Heart right ventricle (tissue), 16 donors: ENCODE data around the gene BLOC1S2. TPM values are rescaled to one million over a fixed set of nuclear protein-coding genes. Genes with fewer than 3 reads are reported as not detected.

Experiments
- ATAC-seq, 8 donors: fragments of 200-7000 bp; cut with Tn5 transposase; one replicate each; pipeline ENCODE4 v1.9.1; 2020; ENCODE audit warnings: mild to moderate bottlenecking in 8 of 8, moderate library complexity in 8 of 8, moderate number of reproducible peaks in 1 of 8
- DNase-seq, 2 donors: peaks; one replicate each; pipeline ENCODE4 v3.0.0-alpha.2; 2020
- H3K27ac ChIP-seq, 10 donors: fragments of 200-600 bp; sonication (generic) in 2 of 10; one replicate each; pipeline versions ENCODE4 v1.5.0 to v1.8.0; 2020 to 2022; ENCODE audit warnings: mild to moderate bottlenecking in 3 of 10
- H3K27me3 ChIP-seq, 7 donors: fragments of 200-600 bp; one replicate each; pipeline ENCODE4 v1.8.0; 2021 to 2022; ENCODE audit warnings: mild to moderate bottlenecking in 2 of 7
- H3K36me3 ChIP-seq, 9 donors: fragments of 200-600 bp; sonication (generic) in 1 of 9; one replicate each; pipeline versions ENCODE4 v1.5.0 to v1.8.0; 2020 to 2022; ENCODE audit warnings: mild to moderate bottlenecking in 2 of 9
- H3K4me1 ChIP-seq, 9 donors: fragments of 200-600 bp; sonication (generic) in 1 of 9; one replicate each; pipeline versions ENCODE4 v1.5.0 to v1.8.0; 2020 to 2022; ENCODE audit warnings: mild to moderate bottlenecking in 4 of 9
- H3K4me3 ChIP-seq, 10 donors: fragments of 200-600 bp; sonication (generic) in 2 of 10; one replicate each; pipeline versions ENCODE4 v1.5.0 to v1.8.0; 2020 to 2022; ENCODE audit warnings: mild to moderate bottlenecking in 7 of 10, moderate library complexity in 2 of 10
- H3K9me3 ChIP-seq, 11 donors: fragments of 200-600 bp in 10 of 11; sonication (generic) in 2 of 11; one replicate each; pipeline versions ENCODE4 v1.5.0 to v1.8.0; 2013 to 2022; ENCODE audit warnings: mild to moderate bottlenecking in 2 of 11, control low read depth in 1 of 11, moderate library complexity in 1 of 11
- WGBS, 2 donors: extraction: QIAGEN DNeasy Blood & Tissue Kit; methylation state at CpG; one replicate each; pipeline ENCODE4 v1.1.7; 2013; ENCODE audit warnings: inconsistent platforms in 1 of 2; 5-methylcytosine and 5-hydroxymethylcytosine counted together
- intact Hi-C, 10 donors: fragments of 100-400 bp; cut with DNase I; formaldehyde crosslinking; loops; one replicate each; pipeline versions ENCODE4 v1.11.1 to v1.14.2; 2022
- polyA plus RNA-seq, 2 donors: library from polyadenylated mRNA; stranded (reverse); fragments of 200-250 nt; gene quantifications; one replicate each; pipeline ENCODE4 v1.2.3, GENCODE V29; 2013
- total RNA-seq, 10 donors: library from RNA; stranded (reverse); fragmentation: NEBNext Ultra II Directional in 3 of 10; extraction: Animal tissue kit (Norgen Biotek cat#: 25700) in 3 of 10; gene quantifications; one replicate each; pipeline versions ENCODE4 v1.2.1 to v1.2.4, GENCODE V29; 2021 to 2023
- TF ChIP-seq, protein P1 (sequence below), 9 donors: fragments of 200-600 bp; sonication (generic) in 2 of 9; IDR thresholded peaks; one replicate each; pipeline versions ENCODE4 v1.5.0 to v1.8.0; 2021 to 2022; ENCODE audit warnings: antibody characterized with exemption in 9 of 9, mild to moderate bottlenecking in 5 of 9, moderate library complexity in 1 of 9
- donor health status: Arrhythmogenic right ventricular cardiomyopathy.
- donor health status: ischemic (EF 13 %, LVEDD 7.1; RV severe dilation, severe dysfunction).
- donor health status: healthy with polysubstance abuse.
- donor health status: DM: no; HTN: yes; CAD: no.
- donor health status: DM: no; HTN: no; CAD: no.
- donor health status: ischemic (EF 25% LVEDD 6.9; RV normal size, moderate dysfunction).
- donor health status: ischemic (EF 25% LVEDD 5.7; RV mildly dilated, moderate dysfunction).
- donor health status: healthy.
- donor health status: DM: yes; HTN: yes; CAD: no.
- donor health status: Ischemic cardiomyopathy.
- donor health status: ischemic (EF 35%, LVEDD 5.7; RV mildly dilated, moderate dysfunction).
- donor health status: nonischemic (EF 11% LVEDD 7.7; RV severe dilation, severe dysfunction).
- donor health status: DM: yes; HTN: yes; CAD: no.
- donor health status: PGD.
- donor health status: ischemic (EF 29% LVEDD 5.4; RV normal size, mild dysfunction).
- donor health status: nonischemic (EF 23%, LVEDD 6.1; RV moderate dilation, normal function).

The BLOC1S2 gene
- total and polyA plus RNA-seq, 12 donors, result 13.6 to 32.2 (median 19.8) TPM

DNA sequence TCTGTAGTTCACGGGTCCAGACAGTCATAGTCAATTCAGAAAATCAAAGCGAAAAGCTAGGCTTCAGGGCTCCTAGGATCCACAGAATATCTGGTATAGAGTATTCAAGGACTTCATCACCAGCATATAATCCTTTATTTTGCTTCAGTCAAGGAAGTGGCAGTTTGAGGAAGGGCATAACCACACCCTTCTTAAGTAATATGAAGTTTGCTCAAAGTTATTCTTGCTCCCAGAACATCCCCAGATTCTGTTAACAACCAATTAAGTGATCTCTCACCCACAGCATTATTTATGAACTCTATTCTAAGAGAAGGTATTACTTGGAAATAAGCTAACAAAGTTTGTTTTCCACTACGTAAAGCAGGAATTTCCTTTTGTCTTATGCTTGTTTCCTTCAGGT lies 32.3 kb downstream of the BLOC1S2 start:
- 92 to 96% methylated on average over 3 of the region's 3 CpGs for WGBS, 2 donors
- DNase-seq, result no peak
- Histone ChIP-seq H3K4me3 (no peak overlapping the region), H3K4me1 (peaks cover 0 to 30% (median 0%) of the 10 kb centered on the region in 9 donors), H3K36me3 (peaks cover 0 to 100% (median 51%) of the 10 kb centered on the region in 9 donors), H3K27me3 (no peaks in the 10 kb centered on the region), H3K9me3 (no peaks in the 10 kb centered on the region), H3K27ac (peak overlapping the region in 1 of 10 donors; percentile 46)
- intact Hi-C loops, result no loop called here
- no peak for ATAC-seq
- TF ChIP-seq, protein P1, sequence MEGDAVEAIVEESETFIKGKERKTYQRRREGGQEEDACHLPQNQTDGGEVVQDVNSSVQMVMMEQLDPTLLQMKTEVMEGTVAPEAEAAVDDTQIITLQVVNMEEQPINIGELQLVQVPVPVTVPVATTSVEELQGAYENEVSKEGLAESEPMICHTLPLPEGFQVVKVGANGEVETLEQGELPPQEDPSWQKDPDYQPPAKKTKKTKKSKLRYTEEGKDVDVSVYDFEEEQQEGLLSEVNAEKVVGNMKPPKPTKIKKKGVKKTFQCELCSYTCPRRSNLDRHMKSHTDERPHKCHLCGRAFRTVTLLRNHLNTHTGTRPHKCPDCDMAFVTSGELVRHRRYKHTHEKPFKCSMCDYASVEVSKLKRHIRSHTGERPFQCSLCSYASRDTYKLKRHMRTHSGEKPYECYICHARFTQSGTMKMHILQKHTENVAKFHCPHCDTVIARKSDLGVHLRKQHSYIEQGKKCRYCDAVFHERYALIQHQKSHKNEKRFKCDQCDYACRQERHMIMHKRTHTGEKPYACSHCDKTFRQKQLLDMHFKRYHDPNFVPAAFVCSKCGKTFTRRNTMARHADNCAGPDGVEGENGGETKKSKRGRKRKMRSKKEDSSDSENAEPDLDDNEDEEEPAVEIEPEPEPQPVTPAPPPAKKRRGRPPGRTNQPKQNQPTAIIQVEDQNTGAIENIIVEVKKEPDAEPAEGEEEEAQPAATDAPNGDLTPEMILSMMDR (IDR thresholded peaks at IDR 0.05), result no peak

DNA sequence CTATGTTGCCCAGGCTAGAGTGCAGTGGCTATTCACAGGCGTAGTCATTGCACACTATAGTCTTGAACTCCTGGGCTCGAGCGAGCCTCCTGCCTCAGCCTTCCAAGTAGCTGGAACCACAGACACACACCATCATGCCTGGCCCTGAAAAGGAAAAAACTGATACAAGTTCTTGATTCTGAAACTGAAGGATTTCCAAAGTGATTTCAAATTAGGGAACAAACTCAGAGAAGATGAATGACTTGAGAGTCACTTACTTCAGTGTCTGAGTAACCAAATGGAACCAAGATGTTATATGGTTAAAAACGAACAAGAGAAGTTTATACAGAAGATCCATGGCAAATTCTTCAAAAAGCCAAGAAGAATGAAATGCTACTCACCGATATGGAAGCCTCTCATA lies 33.4 kb downstream of the BLOC1S2 start:
- H3K9me3 ChIP-seq, result no peaks in the 10 kb centered on the region
- 94 to 98% methylated on average over 5 of the region's 5 CpGs for WGBS, 2 donors
- peaks cover 0 to 30% (median 0%) of the 10 kb centered on the region in 9 donors for H3K4me1 ChIP-seq
- no peak overlapping the region for H3K27ac ChIP-seq
- intact Hi-C loops, result no loop called here
- H3K36me3 ChIP-seq, result peaks cover 0 to 100% (median 49%) of the 10 kb centered on the region in 9 donors
- DNase-seq (no peak), ATAC-seq (no peak)
- TF ChIP-seq, protein P1 (IDR thresholded peaks at IDR 0.05), result no peak
- H3K4me3 ChIP-seq, result no peak overlapping the region
- H3K27me3 ChIP-seq, result no peaks in the 10 kb centered on the region

- TF ChIP-seq, protein P1 (IDR thresholded peaks at IDR 0.05), result no peak
- Histone ChIP-seq H3K27ac (peak overlapping the region in 1 of 10 donors; percentile 0), H3K36me3 (peaks cover 0 to 100% (median 76%) of the 10 kb centered on the region in 9 donors), H3K4me1 (peaks cover 0 to 11% (median 0%) of the 10 kb centered on the region in 9 donors), H3K27me3 (no peaks in the 10 kb centered on the region), H3K4me3 (no peak overlapping the region), H3K9me3 (no peaks in the 10 kb centered on the region)
- intact Hi-C loops, result no loop called here
- no peak for DNase-seq
- WGBS, 2 donors, result 80 to 81% methylated on average over 7 of the region's 7 CpGs
- peak in 4 of 8 donors; percentile 67 to 95 (median 76) for ATAC-seq
Observed at GRCh38 chr10:100248820-100249219, 37.7 kb downstream of the BLOC1S2 start.

- Histone ChIP-seq H3K4me3 (no peak overlapping the region), H3K4me1 (peaks cover 0 to 11% (median 0%) of the 10 kb centered on the region in 9 donors), H3K9me3 (no peaks in the 10 kb centered on the region), H3K36me3 (peaks cover 0 to 100% (median 63%) of the 10 kb centered on the region in 9 donors), H3K27me3 (no peaks in the 10 kb centered on the region), H3K27ac (no peak overlapping the region)
- ATAC-seq, result no peak
- TF ChIP-seq, protein P1 (IDR thresholded peaks at IDR 0.05), result no peak
- DNase-seq, result no peak
- 61 to 67% methylated on average over 5 of the region's 5 CpGs for WGBS, 2 donors
- intact Hi-C loops, result no loop called here
Observed at GRCh38 chr10:100245484-100246220, 40.8 kb downstream of the BLOC1S2 start.
